Loucy (cell line): ENCODE data around the gene LPO.

Source experiments
- H2AFZ ChIP-seq: fragments of 200-600 bp; sonication (generic); 2 replicates; pipeline ENCODE4 v1.6.0; 2016; ENCODE audit warnings: antibody characterized with exemption, mild to moderate bottlenecking, low read length, moderate library complexity
- H3F3A ChIP-seq: fragments of 200-600 bp; 2 replicates; pipeline ENCODE4 v1.6.0; 2016; ENCODE audit warnings: antibody characterized with exemption, low read depth, mild to moderate bottlenecking
- H3K27me3 ChIP-seq: fragments of 200-600 bp; sonication (generic); 2 replicates; pipeline ENCODE4 v1.6.1; 2014; ENCODE audit warnings: low read length, mild to moderate bottlenecking; ENCODE audit not compliant: insufficient read depth, poor library complexity, severe bottlenecking
- H3K36me3 ChIP-seq: fragments of 200-600 bp; sonication (generic); 2 replicates; pipeline ENCODE4 v1.6.1; 2016; ENCODE audit warnings: low read length; ENCODE audit not compliant: insufficient read depth
- H3K4me1 ChIP-seq: fragments of 200-600 bp; sonication (generic); 2 replicates; pipeline ENCODE4 v1.5.1; 2014; ENCODE audit warnings: low read length, mild to moderate bottlenecking; ENCODE audit not compliant: insufficient read depth, poor library complexity, severe bottlenecking
- H3K4me2 ChIP-seq: fragments of 200-600 bp; sonication (generic); 2 replicates; pipeline ENCODE4 v1.6.0; 2014; ENCODE audit warnings: antibody characterized with exemption, low read length, low read depth, mild to moderate bottlenecking; ENCODE audit not compliant: poor library complexity, severe bottlenecking
- H3K4me3 ChIP-seq: fragments of 200-600 bp; sonication (generic); 2 replicates; pipeline ENCODE4 v1.5.1; 2014; ENCODE audit warnings: low read length, mild to moderate bottlenecking, mixed read lengths; ENCODE audit not compliant: poor library complexity, severe bottlenecking
- H3K79me2 ChIP-seq: fragments of 200-600 bp; sonication (generic); 2 replicates; pipeline ENCODE4 v1.6.1; 2014; ENCODE audit warnings: low read length; ENCODE audit not compliant: insufficient read depth
- H3K9ac ChIP-seq: fragments of 200-600 bp; sonication (generic); 2 replicates; pipeline ENCODE4 v1.6.0; 2014; ENCODE audit warnings: mild to moderate bottlenecking, low read depth, low read length, moderate library complexity; ENCODE audit not compliant: poor library complexity, severe bottlenecking
- H3K9me2 ChIP-seq: fragments of 200-600 bp; sonication (generic); replicated peaks from 2 replicates; pipeline ENCODE4 v1.6.1; 2016; ENCODE audit warnings: low read depth, low read length, mixed read lengths
- H3K9me3 ChIP-seq: fragments of 200-600 bp; sonication (generic); 2 replicates; pipeline ENCODE4 v1.6.1; 2014; ENCODE audit warnings: mild to moderate bottlenecking, antibody characterized with exemption, low read length, low read depth; ENCODE audit not compliant: insufficient read depth
- H4K20me1 ChIP-seq: fragments of 200-600 bp; sonication (generic); 2 replicates; pipeline ENCODE4 v1.6.0; 2014; ENCODE audit warnings: antibody characterized with exemption, low read length, mild to moderate bottlenecking; ENCODE audit not compliant: insufficient read depth, poor library complexity, severe bottlenecking
- EZH2phosphoT487 ChIP-seq: fragments of 200-600 bp; IDR thresholded peaks from 2 replicates; pipeline ENCODE4 v1.6.1; 2018; ENCODE audit warnings: antibody characterized with exemption, mild to moderate bottlenecking, moderate library complexity, borderline replicate concordance
- TF ChIP-seq, protein P1 (sequence below): fragments of 200-600 bp; sonication (generic); conservative IDR thresholded peaks from 2 replicates; pipeline ENCODE4 v1.5.1; 2014; ENCODE audit warnings: mild to moderate bottlenecking, antibody characterized with exemption, low read length

Gene LPO

DNA sequence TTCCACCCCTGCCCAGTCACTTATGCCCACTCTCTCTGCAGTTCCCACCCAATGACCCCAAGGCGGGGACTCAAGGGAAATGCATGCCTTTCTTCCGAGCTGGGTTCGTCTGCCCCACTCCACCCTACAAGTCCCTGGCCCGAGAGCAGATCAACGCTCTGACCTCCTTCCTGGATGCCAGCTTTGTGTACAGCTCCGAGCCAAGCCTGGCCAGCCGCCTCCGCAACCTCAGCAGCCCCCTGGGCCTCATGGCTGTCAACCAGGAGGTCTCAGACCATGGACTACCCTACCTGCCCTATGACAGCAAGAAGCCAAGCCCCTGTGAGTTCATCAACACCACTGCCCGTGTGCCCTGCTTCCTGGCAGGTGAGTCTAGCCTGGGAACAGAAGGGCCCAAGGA is 13.8 kb downstream of the LPO start:
- Histone ChIP-seq H3K27me3 (no peaks in the 10 kb centered on the region), H2AFZ (no peak overlapping the region), H3K9me2 (no peaks in the 10 kb centered on the region), H3K4me2 (no peak overlapping the region), H3K9ac (no peak overlapping the region), H3K4me3 (no peak overlapping the region), H4K20me1 (no peaks in the 10 kb centered on the region), H3K4me1 (peaks cover 9% of the 10 kb centered on the region), H3K9me3 (no peaks in the 10 kb centered on the region), H3K36me3 (no peaks in the 10 kb centered on the region), H3F3A (no peaks in the 10 kb centered on the region), H3K79me2 (no peaks in the 10 kb centered on the region)
- no peak for TF ChIP-seq EZH2phosphoT487
- TF ChIP-seq, protein P1, sequence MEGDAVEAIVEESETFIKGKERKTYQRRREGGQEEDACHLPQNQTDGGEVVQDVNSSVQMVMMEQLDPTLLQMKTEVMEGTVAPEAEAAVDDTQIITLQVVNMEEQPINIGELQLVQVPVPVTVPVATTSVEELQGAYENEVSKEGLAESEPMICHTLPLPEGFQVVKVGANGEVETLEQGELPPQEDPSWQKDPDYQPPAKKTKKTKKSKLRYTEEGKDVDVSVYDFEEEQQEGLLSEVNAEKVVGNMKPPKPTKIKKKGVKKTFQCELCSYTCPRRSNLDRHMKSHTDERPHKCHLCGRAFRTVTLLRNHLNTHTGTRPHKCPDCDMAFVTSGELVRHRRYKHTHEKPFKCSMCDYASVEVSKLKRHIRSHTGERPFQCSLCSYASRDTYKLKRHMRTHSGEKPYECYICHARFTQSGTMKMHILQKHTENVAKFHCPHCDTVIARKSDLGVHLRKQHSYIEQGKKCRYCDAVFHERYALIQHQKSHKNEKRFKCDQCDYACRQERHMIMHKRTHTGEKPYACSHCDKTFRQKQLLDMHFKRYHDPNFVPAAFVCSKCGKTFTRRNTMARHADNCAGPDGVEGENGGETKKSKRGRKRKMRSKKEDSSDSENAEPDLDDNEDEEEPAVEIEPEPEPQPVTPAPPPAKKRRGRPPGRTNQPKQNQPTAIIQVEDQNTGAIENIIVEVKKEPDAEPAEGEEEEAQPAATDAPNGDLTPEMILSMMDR: no peak

DNA sequence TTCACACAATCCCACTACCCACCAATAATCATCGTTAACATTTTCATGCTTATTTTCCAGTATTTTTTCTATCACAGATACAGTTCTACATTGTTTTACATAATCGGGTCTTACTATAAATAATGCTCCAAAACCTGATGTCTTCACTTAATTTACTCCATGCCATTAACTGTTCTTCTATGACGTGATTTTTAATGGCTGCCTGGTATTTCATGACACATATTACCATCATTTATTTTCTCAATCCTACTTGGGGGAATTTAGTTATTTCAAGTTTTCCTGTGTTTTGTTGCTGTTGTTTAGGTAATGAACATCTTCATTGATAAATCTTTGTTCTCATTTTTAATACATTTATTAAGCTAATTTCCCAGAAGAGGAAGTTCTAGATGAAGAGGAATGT is 14.7 kb downstream of the LPO start:
- Histone ChIP-seq H3F3A (no peaks in the 10 kb centered on the region), H3K4me2 (no peak overlapping the region), H3K4me1 (peaks cover under 1% of the 10 kb centered on the region), H2AFZ (no peak overlapping the region), H3K4me3 (no peak overlapping the region), H3K9me2 (no peaks in the 10 kb centered on the region), H3K9me3 (no peaks in the 10 kb centered on the region), H3K79me2 (no peaks in the 10 kb centered on the region), H3K36me3 (no peaks in the 10 kb centered on the region), H4K20me1 (no peaks in the 10 kb centered on the region), H3K9ac (no peak overlapping the region), H3K27me3 (no peaks in the 10 kb centered on the region)
- no peak for TF ChIP-seq EZH2phosphoT487

DNA sequence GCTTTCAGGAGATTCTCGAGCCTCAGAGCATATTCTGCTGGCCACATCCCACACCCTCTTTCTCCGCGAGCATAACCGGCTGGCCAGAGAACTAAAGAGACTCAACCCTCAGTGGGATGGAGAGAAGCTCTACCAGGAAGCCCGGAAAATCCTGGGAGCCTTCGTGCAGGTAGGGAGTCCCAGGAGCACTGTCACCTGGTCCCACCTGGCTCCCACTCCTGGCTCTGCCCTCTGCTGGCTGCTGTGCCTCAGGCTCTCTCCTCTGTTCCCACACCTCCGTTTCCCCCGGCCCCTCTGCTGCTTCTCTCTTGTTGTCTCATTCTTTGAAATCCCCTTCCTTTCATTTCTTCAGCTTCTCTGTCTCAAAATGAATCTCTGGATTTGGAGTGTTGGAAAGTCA is 16.4 kb downstream of the LPO start:
- Histone ChIP-seq H3K4me1 (no peaks in the 10 kb centered on the region), H3K9me3 (no peaks in the 10 kb centered on the region), H4K20me1 (no peaks in the 10 kb centered on the region), H3K36me3 (no peaks in the 10 kb centered on the region), H3K9ac (no peak overlapping the region), H2AFZ (no peak overlapping the region), H3K4me3 (no peak overlapping the region), H3K27me3 (peaks cover under 1% of the 10 kb centered on the region), H3K9me2 (no peaks in the 10 kb centered on the region), H3K4me2 (no peak overlapping the region), H3K79me2 (no peaks in the 10 kb centered on the region), H3F3A (no peaks in the 10 kb centered on the region)
- TF ChIP-seq, protein P1: peak; percentile 27; the same call in 1 of the 2 replicates
- no peak for TF ChIP-seq EZH2phosphoT487

DNA sequence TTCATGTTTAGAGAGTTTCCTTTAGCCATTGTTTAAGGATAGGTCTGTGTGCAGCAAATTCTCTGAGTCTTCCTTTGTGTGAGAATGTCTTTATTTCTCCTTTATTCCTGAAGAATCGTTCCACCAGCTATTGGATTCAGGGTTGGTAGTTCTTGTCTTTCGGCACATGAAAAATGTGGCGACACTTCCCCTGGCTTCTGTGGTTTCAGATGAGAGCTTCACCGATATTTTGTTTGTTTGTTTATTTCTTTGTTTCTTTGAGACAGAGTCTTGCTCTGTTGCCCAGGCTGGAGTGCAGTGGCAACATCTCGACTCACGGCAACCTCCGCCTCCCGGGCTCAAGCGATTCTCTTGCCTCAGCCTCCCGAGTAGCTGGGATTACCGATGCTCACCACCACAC is 23.8 kb downstream of the LPO start:
- no peaks in the 10 kb centered on the region for H3K36me3 ChIP-seq
- no peak overlapping the region for H3K4me3 ChIP-seq
- H4K20me1 ChIP-seq: no peaks in the 10 kb centered on the region
- H3K9me3 ChIP-seq: no peaks in the 10 kb centered on the region
- no peaks in the 10 kb centered on the region for H3F3A ChIP-seq
- H3K27me3 ChIP-seq: peaks cover 24% of the 10 kb centered on the region
- H3K4me1 ChIP-seq: no peaks in the 10 kb centered on the region
- H3K4me2 ChIP-seq: no peak overlapping the region
- no peaks in the 10 kb centered on the region for H3K9me2 ChIP-seq
- no peak overlapping the region for H2AFZ ChIP-seq
- H3K79me2 ChIP-seq: no peaks in the 10 kb centered on the region
- H3K9ac ChIP-seq: no peak overlapping the region
- TF ChIP-seq, protein P1: no peak
- no peak for TF ChIP-seq EZH2phosphoT487
